Activated gamma-delta T cell treated with Interleukin-2 at 50 U/mL for 16 hours (primary cell): ENCODE results near the gene ZNF382.
"Not testable (repeated sequence)": the region's sequence is repeated elsewhere in the genome, so short reads cannot be mapped to it uniquely, and the experiment has no call there.

Experiments
- DNase-seq: peaks from one replicate; pipeline ENCODE4 v3.0.0-alpha.2; 2020

ZNF382 gene

GRCh38 chr19:36605101-36605876 lies at the start of gene ZNF382:
TSS of gene ZNF382 (plus strand) at chr19:36605313. CDS start at chr19:36609915, 4,602 bp downstream.
- peak; percentile 78 for DNase-seq

DNA sequence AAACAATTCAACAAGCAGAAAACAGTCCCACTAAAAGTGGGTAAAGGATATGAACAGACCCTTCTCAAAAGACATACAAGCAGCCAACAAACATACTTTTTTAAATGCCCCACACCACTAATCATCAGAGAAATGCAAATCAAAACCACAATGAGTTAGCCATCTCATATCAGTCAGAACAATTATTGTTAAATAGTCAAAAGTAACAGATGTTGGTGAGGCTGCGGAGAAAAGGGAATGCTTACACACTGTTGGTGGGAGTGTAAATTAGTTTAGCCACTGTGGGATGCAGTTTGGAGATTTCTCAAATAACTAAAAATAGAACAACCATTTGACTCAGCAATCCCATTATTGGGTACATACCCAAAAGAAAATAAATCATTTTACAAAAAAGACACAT lies 40.7 kb upstream of the ZNF382 start:
- no peak for DNase-seq

GRCh38 chr19:36572593-36573019 lies 32.5 kb upstream of the ZNF382 start:
- no peak for DNase-seq

GRCh38 chr19:36573020-36573894 lies 31.9 kb upstream of the ZNF382 start, which contains the start of gene ZNF529:
TSS of gene ZNF529 (minus strand) at chr19:36573292. CDS start at chr19:36572346, 946 bp downstream.
- peak; percentile 85 for DNase-seq

DNA sequence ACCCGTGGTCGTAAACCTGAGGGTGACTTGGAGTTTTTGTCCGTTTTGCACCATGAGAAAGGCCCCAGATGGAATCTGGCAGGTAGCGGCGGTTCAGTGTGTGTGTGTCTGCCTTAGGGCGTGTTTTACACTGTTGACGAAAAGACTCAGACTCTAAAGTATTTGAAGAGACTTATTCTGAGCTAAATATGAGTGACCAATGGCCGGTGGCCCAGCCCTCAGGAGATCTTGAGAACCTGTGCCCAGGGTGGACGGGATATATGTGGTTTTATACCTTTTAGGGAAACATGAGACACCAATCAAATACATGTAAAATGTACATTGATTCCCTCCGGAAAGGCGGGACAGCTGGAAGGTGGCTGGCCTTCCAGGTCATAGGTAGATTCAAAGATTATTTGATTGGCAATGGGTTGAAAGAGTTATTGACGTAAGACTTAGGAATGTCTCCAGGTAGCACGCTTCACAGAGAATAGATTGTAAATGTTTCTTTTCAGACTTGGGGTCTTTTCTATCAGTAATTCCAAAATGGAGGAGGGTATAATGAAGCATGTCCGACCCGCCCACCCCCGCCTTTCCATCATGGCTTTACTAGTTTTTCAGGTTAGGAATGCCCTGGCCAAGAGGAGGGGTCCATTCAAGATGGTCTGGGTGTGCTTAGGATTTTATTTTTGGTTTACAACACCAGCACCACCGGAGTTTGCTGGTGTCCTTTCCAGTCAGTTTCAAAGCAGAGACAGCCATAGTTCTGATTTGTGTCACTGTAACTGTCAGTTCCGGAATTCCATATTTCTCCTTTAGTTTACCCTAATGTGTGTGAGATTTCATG lies 31.0 kb upstream of the ZNF382 start:
- no peak for DNase-seq

- DNase-seq, result no peak
Observed at GRCh38 chr19:36574741-36575140, 30.4 kb upstream of the ZNF382 start.

- DNase-seq, result no peak
Observed at GRCh38 chr19:36577271-36577996, 27.7 kb upstream of the ZNF382 start.

- DNase-seq, result no peak
Observed at GRCh38 chr19:36579255-36579654, 25.9 kb upstream of the ZNF382 start.

GRCh38 chr19:36602681-36603080 lies 2.4 kb upstream of the ZNF382 start:
- DNase-seq, result not testable (repeated sequence)

GRCh38 chr19:36604656-36605100 lies 435 bp upstream of the ZNF382 start:
- DNase-seq, result peak; percentile 81

DNA sequence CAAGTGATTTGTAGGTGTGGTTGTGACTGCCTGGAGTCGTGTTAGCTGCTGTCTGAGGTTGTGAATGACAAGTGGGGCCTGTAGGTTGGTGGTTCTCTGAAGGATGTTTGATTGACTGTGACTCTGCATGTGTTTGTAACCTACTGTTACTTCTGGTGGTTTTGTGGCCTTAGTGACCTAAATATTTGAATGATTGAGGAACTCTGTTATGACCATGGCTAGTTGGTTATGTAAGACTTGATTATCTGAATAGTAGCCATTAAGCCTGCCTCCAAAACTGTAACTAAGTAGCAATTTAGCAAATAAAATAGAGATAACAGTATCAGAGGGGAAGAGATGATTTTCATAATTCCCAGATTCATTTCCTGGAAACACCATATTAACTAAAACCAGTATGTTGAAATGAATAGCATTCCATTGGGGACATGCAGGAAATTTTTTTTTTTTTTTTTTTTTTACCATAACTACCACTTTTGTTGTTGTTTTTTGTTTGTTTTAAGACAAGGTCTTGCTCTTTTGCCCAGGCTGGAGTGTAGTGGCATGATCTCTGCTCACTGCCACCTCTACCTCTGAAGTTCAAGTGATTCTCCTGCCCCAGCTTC lies 865 bp downstream of the ZNF382 start:
- no peak for DNase-seq

GRCh38 chr19:36627057-36627456 lies 21.9 kb downstream of the ZNF382 start:
- no peak for DNase-seq

GRCh38 chr19:36635342-36635741 lies 30.2 kb downstream of the ZNF382 start:
- no peak for DNase-seq

- no peak for DNase-seq
Observed at GRCh38 chr19:36638862-36639510, 33.9 kb downstream of the ZNF382 start.

- DNase-seq, result no peak
Observed at GRCh38 chr19:36646746-36647145, 41.6 kb downstream of the ZNF382 start.

DNA sequence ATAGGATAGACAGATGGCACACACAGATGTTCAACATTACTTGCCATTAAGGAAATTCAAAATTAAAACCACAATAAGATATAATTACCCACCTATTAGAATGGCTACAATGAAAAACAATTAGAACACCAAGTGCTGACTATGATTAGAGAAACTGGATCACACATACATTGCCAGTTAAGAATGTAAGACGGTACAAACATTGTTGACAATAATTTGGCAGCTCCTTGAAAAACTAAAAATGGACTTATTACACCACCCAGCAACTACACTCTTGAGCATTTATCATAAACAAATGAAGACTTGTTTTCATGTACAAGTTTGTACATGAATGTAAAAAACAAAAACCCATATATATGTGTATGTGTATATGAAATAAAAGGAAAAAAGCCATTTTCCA lies 47.8 kb downstream of the ZNF382 start:
- DNase-seq, result no peak

GRCh38 chr19:36665832-36666231 lies 60.7 kb downstream of the ZNF382 start:
- no peak for DNase-seq

- no peak for DNase-seq
Observed at GRCh38 chr19:36668646-36669045, 63.5 kb downstream of the ZNF382 start.

GRCh38 chr19:36672368-36672767 lies 67.3 kb downstream of the ZNF382 start:
- DNase-seq, result no peak

GRCh38 chr19:36674201-36674600 lies 69.1 kb downstream of the ZNF382 start:
- no peak for DNase-seq

- no peak for DNase-seq
Observed at GRCh38 chr19:36679455-36679854, 74.3 kb downstream of the ZNF382 start.
